Stimulated activated CD4-positive, alpha-beta T cell treated with anti-CD3 and anti-CD28 coated beads, Interleukin-15, amount 100 ng/mL, for 1 hour (primary cell): ENCODE results near the gene UVRAG.

Experiments
- DNase-seq, 2 donors: peaks; one replicate each; pipeline ENCODE4 v3.0.0-alpha.2; 2020; ENCODE audit warnings: low read depth in 1 of 2, low spot score in 1 of 2

The UVRAG gene

GRCh38 chr11:75783416-75784084 is 31.5 kb upstream of the UVRAG start:
- no peak for DNase-seq

- DNase-seq = no peak
These were observed 30.9 kb upstream of the UVRAG start for GRCh38 chr11:75784085-75784478.

GRCh38 chr11:75784506-75784905 is 30.5 kb upstream of the UVRAG start:
- no peak for DNase-seq

- no peak for DNase-seq
These were observed 29.8 kb upstream of the UVRAG start for GRCh38 chr11:75785187-75785586.

- no peak for DNase-seq
These were observed 28.8 kb upstream of the UVRAG start for GRCh38 chr11:75786101-75786736.

- DNase-seq = no peak
These were observed 25.5 kb upstream of the UVRAG start for GRCh38 chr11:75789521-75789920.

GRCh38 chr11:75790986-75791385 is 24.0 kb upstream of the UVRAG start:
- no peak for DNase-seq

- no peak for DNase-seq
These were observed 22.8 kb upstream of the UVRAG start for GRCh38 chr11:75792127-75792731.

- DNase-seq = no peak
These were observed 21.8 kb upstream of the UVRAG start for GRCh38 chr11:75792997-75793800.

GRCh38 chr11:75793966-75794365 is 21.0 kb upstream of the UVRAG start:
- no peak for DNase-seq

GRCh38 chr11:75795276-75796090 is 19.5 kb upstream of the UVRAG start:
- no peak for DNase-seq

- DNase-seq = no peak
These were observed 18.9 kb upstream of the UVRAG start for GRCh38 chr11:75796091-75796435.

GRCh38 chr11:75797116-75797515 is 17.9 kb upstream of the UVRAG start:
- no peak for DNase-seq

GRCh38 chr11:75797792-75798191 is 17.2 kb upstream of the UVRAG start:
- no peak for DNase-seq

- DNase-seq = no peak
These were observed 14.8 kb upstream of the UVRAG start for GRCh38 chr11:75800136-75800675.

GRCh38 chr11:75800728-75801361 is 14.2 kb upstream of the UVRAG start:
- DNase-seq = no peak

- DNase-seq = no peak
These were observed 13.5 kb upstream of the UVRAG start for GRCh38 chr11:75801362-75802020.

GRCh38 chr11:75802021-75802912 is 12.7 kb upstream of the UVRAG start:
- no peak for DNase-seq
